HepG2 (cell line): ENCODE measurements around the gene NGEF. TPM values are rescaled to one million over a fixed set of nuclear protein-coding genes. Genes with fewer than 3 reads are reported as not detected.
A peak's percentile ranks its signal among the peaks of the same experiment; 100 is the strongest.

Source experiments
- ATAC-seq: fragments of 200-7000 bp; cut with Tn5 transposase; 3 replicates; pipeline ENCODE4 v1.9.1; 2020; ENCODE audit warnings: mild to moderate bottlenecking, moderate library complexity
- BruUV-seq: library from RNA; stranded (reverse); fragments of 400-500 nt; replicated peaks from 2 replicates; lab custom pipeline; 2021; lab: Mats Ljungman, UMichigan
- CTCF ChIA-PET: fragments of 300-600 bp; formaldehyde crosslinking; extraction: SDS; loops from one replicate; lab custom pipeline; 2021; ENCODE audit warnings: low total read pairs, inconsistent platforms, low intra/inter-chr PET ratio; lab: Yijun Ruan, JAX
- POLR2A ChIA-PET: fragments of 350-600 bp; sonication (Branson Sonifier 250); formaldehyde crosslinking; loops from one replicate; lab custom pipeline; 2020; ENCODE audit warnings: antibody characterized with exemption, inconsistent platforms; lab: Yijun Ruan, JAX
- DNase-seq: peaks from one replicate; pipeline ENCODE4 v3.0.0-alpha.2; 2015; ENCODE audit warnings: low spot score
- FAIRE-seq: peaks from 3 replicates; lab custom pipeline; 2011; peaks lifted over from hg19 to GRCh38; lab: Jason Lieb, UNC
- H2AFZ ChIP-seq: one replicate; pipeline ENCODE4 v1.6.1; 2011; ENCODE audit warnings: low read length, inconsistent platforms
- H3K27ac ChIP-seq: fragments of 300-600 bp; 3 replicates; pipeline ENCODE4 v1.8.0; 2011; ENCODE audit warnings: mixed run types, mild to moderate bottlenecking, mixed read lengths, low read length, inconsistent platforms; ENCODE audit not compliant: insufficient read depth; ENCODE audit errors: extremely low read length
- H3K27me3 ChIP-seq, 2 experiments: fragments of 200-600 bp in 1 of 2; 2 replicates in 1 of 2; 3 replicates in 1 of 2; pipeline versions ENCODE4 v1.6.0 to v1.8.0; 2011; ENCODE audit warnings: low read length in 2 of 2, mild to moderate bottlenecking in 2 of 2, moderate library complexity in 2 of 2, inconsistent platforms in 1 of 2; ENCODE audit not compliant: insufficient read depth in 2 of 2, control insufficient read depth in 1 of 2
- H3K36me3 ChIP-seq, 2 experiments: fragments of 200-600 bp in 1 of 2; replicated peaks in 1 of 2; 2 replicates in 1 of 2; 3 replicates in 1 of 2; pipeline versions ENCODE4 v1.5.1 to v1.8.0; 2011; ENCODE audit warnings: low read length in 2 of 2, inconsistent platforms in 1 of 2; ENCODE audit not compliant: insufficient read depth in 2 of 2, control insufficient read depth in 1 of 2
- H3K4me1 ChIP-seq: 2 replicates; pipeline ENCODE4 v1.5.1; 2012; ENCODE audit warnings: low read length, inconsistent platforms; ENCODE audit not compliant: insufficient read depth
- H3K4me2 ChIP-seq: 2 replicates; pipeline ENCODE4 v1.6.0; 2011; ENCODE audit warnings: low read depth, low read length, inconsistent platforms
- H3K4me3 ChIP-seq, 3 experiments: fragments of 200-600 bp in 1 of 3; sonication (generic), shearing (Covaris generic) in 1 of 3; replicated peaks in 1 of 3; 2 replicates each; pipeline ENCODE4 v1.5.1; 2011 to 2016; ENCODE audit warnings: low read length in 3 of 3, inconsistent platforms in 2 of 3, low read depth in 2 of 3, mild to moderate bottlenecking in 2 of 3, control low read depth in 1 of 3, mixed read lengths in 1 of 3; ENCODE audit not compliant: insufficient read depth in 1 of 3
- H3K79me2 ChIP-seq: one replicate; pipeline ENCODE4 v1.6.1; 2011; ENCODE audit warnings: low read length, inconsistent platforms; ENCODE audit not compliant: insufficient read depth
- H3K9ac ChIP-seq: 2 replicates; pipeline ENCODE4 v1.6.0; 2011; ENCODE audit warnings: mild to moderate bottlenecking, low read depth, low read length, inconsistent platforms; ENCODE audit not compliant: insufficient read depth
- H3K9me3 ChIP-seq: 2 replicates; pipeline ENCODE4 v1.5.1; 2012; ENCODE audit warnings: mild to moderate bottlenecking, low read length
- H4K20me1 ChIP-seq: 2 replicates; pipeline ENCODE4 v1.6.0; 2011; ENCODE audit warnings: inconsistent platforms, mild to moderate bottlenecking, low read length, moderate library complexity; ENCODE audit not compliant: insufficient read depth
- CHCHD3 ChIP-seq: sonication (generic); formaldehyde crosslinking; IDR thresholded peaks from 2 replicates; pipeline ENCODE4 v1.8.0; 2022; ENCODE audit warnings: mild to moderate bottlenecking, missing genetic modification reagents, moderate library complexity
- DMAP1 ChIP-seq: IDR thresholded peaks from 2 replicates; pipeline ENCODE4 v1.6.1; 2016
- ESRRA ChIP-seq: sonication (generic); formaldehyde crosslinking; IDR thresholded peaks from 2 replicates; pipeline ENCODE4 v1.5.1; 2020; ENCODE audit warnings: mild to moderate bottlenecking, low read depth, missing genetic modification reagents
- FOXA3 ChIP-seq: IDR thresholded peaks from 2 replicates; pipeline ENCODE4 v1.6.1; 2016; ENCODE audit warnings: missing genetic modification reagents, missing compliant biosample characterization
- FOXK2 ChIP-seq: fragments of 450-650 bp; IDR thresholded peaks from 2 replicates; pipeline ENCODE4 v1.6.1; 2016
- GABPA ChIP-seq, 2 experiments: IDR thresholded peaks; 2 replicates each; pipeline ENCODE4 v1.6.1; 2011 to 2016; ENCODE audit warnings: low read depth in 2 of 2, low read length in 1 of 2, missing biosample characterization in 1 of 2, missing genetic modification characterization in 1 of 2
- KAT2B ChIP-seq: fragments of 150-350 bp; IDR thresholded peaks from 2 replicates; pipeline ENCODE4 v1.6.1; 2014; ENCODE audit warnings: low read depth, low read length, borderline replicate concordance
- NR3C1 ChIP-seq: sonication (generic); formaldehyde crosslinking; IDR thresholded peaks from 2 replicates; pipeline ENCODE4 v1.4.0; 2020; ENCODE audit warnings: missing genetic modification reagents
- ONECUT2 ChIP-seq: sonication (generic); formaldehyde crosslinking; IDR thresholded peaks from 2 replicates; pipeline ENCODE4 v1.4.0; 2020; ENCODE audit warnings: missing genetic modification reagents
- RAD21 ChIP-seq: fragments of 450-650 bp; formaldehyde crosslinking; IDR thresholded peaks from 2 replicates; pipeline ENCODE4 v1.5.0; 2020; ENCODE audit warnings: mild to moderate bottlenecking
- SMYD3 ChIP-seq: sonication (generic); formaldehyde crosslinking; IDR thresholded peaks from 2 replicates; pipeline ENCODE4 v1.8.1; 2023; ENCODE audit warnings: mild to moderate bottlenecking, missing genetic modification reagents
- SRSF9 ChIP-seq: fragments of 200-400 bp; formaldehyde crosslinking; IDR thresholded peaks from 2 replicates; pipeline ENCODE4 v1.6.1; 2018; ENCODE audit warnings: borderline replicate concordance, mild to moderate bottlenecking, low read depth, low read length; ENCODE audit not compliant: insufficient read depth, poor library complexity, severe bottlenecking
- STAG1 ChIP-seq: sonication (generic); formaldehyde crosslinking; IDR thresholded peaks from 2 replicates; pipeline ENCODE4 v1.4.0; 2020; ENCODE audit warnings: missing genetic modification reagents
- ZBTB20 ChIP-seq: sonication (generic); formaldehyde crosslinking; IDR thresholded peaks from 2 replicates; pipeline ENCODE4 v1.8.1; 2023; ENCODE audit warnings: missing genetic modification reagents, low read depth, mild to moderate bottlenecking, borderline replicate concordance
- ZNF20 ChIP-seq: sonication (generic); formaldehyde crosslinking; IDR thresholded peaks from 2 replicates; pipeline ENCODE4 v1.4.0; 2020; ENCODE audit warnings: mild to moderate bottlenecking, moderate library complexity, missing genetic modification reagents
- ZNF224 ChIP-seq: sonication (generic); formaldehyde crosslinking; IDR thresholded peaks from 2 replicates; pipeline ENCODE4 v1.5.0; 2020; ENCODE audit warnings: mild to moderate bottlenecking, missing genetic modification reagents
- ZNF251 ChIP-seq: sonication (generic); formaldehyde crosslinking; IDR thresholded peaks from 2 replicates; pipeline ENCODE4 v1.9.0; 2021; ENCODE audit warnings: mild to moderate bottlenecking, missing genetic modification reagents
- ZNF572 ChIP-seq: sonication (generic); formaldehyde crosslinking; IDR thresholded peaks from 2 replicates; pipeline ENCODE4 v1.5.1; 2020; ENCODE audit warnings: mild to moderate bottlenecking, missing genetic modification reagents
- WGBS: methylation state at CpG from one replicate; pipeline ENCODE4 v1.1.6; 2017; ENCODE audit warnings: low lambda C conversion rate; 5-methylcytosine and 5-hydroxymethylcytosine counted together
- in situ Hi-C: cut with HindIII; loops from 2 replicates; pipeline ENCODE4 v1.10.0; 2017; ENCODE audit warnings: low pct_unique_long_range_greater_than_20kb; ENCODE audit not compliant: extremely low pct_ligation_motif_present
- intact Hi-C: fragments of 100-400 bp; cut with micrococcal nuclease; formaldehyde crosslinking; loops from one replicate; pipeline ENCODE4 v1.10.0; 2022; ENCODE audit not compliant: unreplicated experiment
- polyA plus RNA-seq, 8 experiments: library from polyadenylated mRNA; depleted of rRNA in 3 of 8; stranded (reverse) in 7 of 8; unstranded in 1 of 8; fragments of >200 nt; fragmentation: Illumina TruSeq in 4 of 8; extraction: Trizol in 4 of 8; gene quantifications; 2 replicates each; pipeline versions ENCODE4 v1.2.1 to v1.2.3, GENCODE V29; 2011 to 2016; ENCODE audit warnings: low read depth in 4 of 8, missing spikeins in 1 of 8, mixed read lengths in 1 of 8; ENCODE audit not compliant: insufficient read depth in 1 of 8
- total RNA-seq, 5 experiments: library from RNA; depleted of rRNA; stranded (reverse); fragments of >200 nt; fragmentation: Illumina TruSeq; extraction: Trizol; gene quantifications; 2 replicates each; pipeline ENCODE4 v1.2.3, GENCODE V29; 2016; ENCODE audit warnings: low read depth in 1 of 5
- TF ChIP-seq, protein P1 (sequence below): IDR thresholded peaks from 2 replicates; pipeline ENCODE4 v1.6.1; 2016; ENCODE audit warnings: mild to moderate bottlenecking, missing biosample characterization, missing genetic modification reagents
- TF ChIP-seq, protein P2 (sequence below): sonication (generic); formaldehyde crosslinking; conservative IDR thresholded peaks from 2 replicates; pipeline ENCODE4 v1.4.0; 2020; ENCODE audit warnings: missing genetic modification reagents
- TF ChIP-seq, protein P3 (sequence below): sonication (generic); formaldehyde crosslinking; IDR thresholded peaks from 2 replicates; pipeline ENCODE4 v1.4.0; 2020; ENCODE audit warnings: missing genetic modification reagents
- TF ChIP-seq, protein P4 (sequence below): sonication (generic); formaldehyde crosslinking; IDR thresholded peaks from 2 replicates; pipeline ENCODE4 v1.5.0; 2020; ENCODE audit warnings: mild to moderate bottlenecking, missing genetic modification reagents, moderate library complexity

Gene NGEF
- total and polyA plus RNA-seq, 2 of the 13 experiments (the other 11 are each of a cell fraction or from before 2014, with no cell fraction given), result 14.4 to 36.9 TPM

DNA sequence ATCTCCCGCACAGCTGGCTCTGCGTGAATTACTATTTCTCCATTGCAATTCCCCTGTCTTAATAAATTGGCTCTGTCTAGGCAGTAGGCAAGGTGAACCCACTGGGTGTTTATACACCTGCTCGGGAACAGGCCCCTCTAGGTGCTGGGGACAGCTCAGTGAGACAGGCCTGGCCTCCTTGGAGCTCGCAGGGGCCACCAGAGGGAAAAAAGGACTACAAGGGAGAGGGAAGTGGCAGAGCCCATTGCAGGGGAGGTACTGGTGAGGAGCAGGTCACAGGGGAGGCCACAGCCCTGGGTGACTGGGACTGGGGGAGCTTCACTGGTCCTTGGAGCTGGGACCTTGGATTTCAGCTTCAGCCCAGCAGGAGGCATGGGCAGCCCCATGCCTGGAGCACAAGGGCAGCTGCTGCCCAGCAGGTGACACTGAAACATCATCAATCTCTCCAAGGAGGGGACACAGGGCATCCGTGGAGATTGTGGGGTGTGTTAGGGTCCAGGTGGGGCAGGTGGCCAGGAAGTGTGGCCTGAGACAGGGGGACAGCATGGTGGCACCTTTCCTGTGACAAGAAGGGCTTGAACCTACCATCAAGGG lies 31.2 kb downstream of the NGEF start:
- H3K27ac ChIP-seq, result no peak overlapping the region
- WGBS, result 93% methylated on average over 5 of the region's 5 CpGs
- no peaks in the 10 kb centered on the region for H3K27me3 ChIP-seq
- no peaks in the 10 kb centered on the region for H3K9me3 ChIP-seq
- H3K36me3 ChIP-seq, result peaks cover 2 to 3% of the 10 kb centered on the region in 2 experiments; a peak in 3 of 5 replicates
- no peak overlapping the region for H3K4me2 ChIP-seq
- H2AFZ ChIP-seq, result no peak overlapping the region
- peak; percentile 18 for DNase-seq
- no peak for FAIRE-seq
- ChIA-PET POLR2A (no interaction called here), CTCF (interaction anchor here (2.5 kb wide), 1 partner anchor 47 kb away, joined by 8 read pairs; no protein-coding TSS in a partner anchor)
- no TSS peak for BruUV-seq
- H4K20me1 ChIP-seq, result no peaks in the 10 kb centered on the region
- H3K4me3 ChIP-seq, result no peak overlapping the region
- no peaks in the 10 kb centered on the region for H3K79me2 ChIP-seq
- ATAC-seq, result peak; percentile 56
- no peaks in the 10 kb centered on the region for H3K4me1 ChIP-seq
- no peak overlapping the region for H3K9ac ChIP-seq
- in situ Hi-C loops, result no loop called here
- intact Hi-C loops, result loop anchor here (1.0 to 5.0 kb wide), 2 partner anchors 47 to 70 kb away; no protein-coding TSS in a partner anchor
- peak; percentile 48 for TF ChIP-seq STAG1
- TF ChIP-seq KAT2B, result no peak
- TF ChIP-seq ZBTB20, result no peak
- TF ChIP-seq SMYD3 (CRISPR knock-in tag), result no peak
- no peak for TF ChIP-seq ZNF572 (CRISPR knock-in tag)
- TF ChIP-seq, protein P1, sequence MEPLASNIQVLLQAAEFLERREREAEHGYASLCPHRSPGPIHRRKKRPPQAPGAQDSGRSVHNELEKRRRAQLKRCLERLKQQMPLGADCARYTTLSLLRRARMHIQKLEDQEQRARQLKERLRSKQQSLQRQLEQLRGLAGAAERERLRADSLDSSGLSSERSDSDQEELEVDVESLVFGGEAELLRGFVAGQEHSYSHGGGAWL (CRISPR knock-in tag), result no peak
- TF ChIP-seq FOXK2, result no peak
- no peak for TF ChIP-seq CHCHD3 (CRISPR knock-in tag)
- TF ChIP-seq GABPA (IDR thresholded peaks at IDR 0.05; ENCODE audit: low read depth, low read length), result no peak
- no peak for TF ChIP-seq GABPA (CRISPR knock-in tag; IDR thresholded peaks at IDR 0.05; ENCODE audit: low read depth)
- no peak for TF ChIP-seq ZNF20
- TF ChIP-seq, protein P2, sequence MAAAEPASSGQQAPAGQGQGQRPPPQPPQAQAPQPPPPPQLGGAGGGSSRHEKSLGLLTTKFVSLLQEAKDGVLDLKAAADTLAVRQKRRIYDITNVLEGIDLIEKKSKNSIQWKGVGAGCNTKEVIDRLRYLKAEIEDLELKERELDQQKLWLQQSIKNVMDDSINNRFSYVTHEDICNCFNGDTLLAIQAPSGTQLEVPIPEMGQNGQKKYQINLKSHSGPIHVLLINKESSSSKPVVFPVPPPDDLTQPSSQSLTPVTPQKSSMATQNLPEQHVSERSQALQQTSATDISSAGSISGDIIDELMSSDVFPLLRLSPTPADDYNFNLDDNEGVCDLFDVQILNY (CRISPR knock-in tag), result no peak
- TF ChIP-seq SRSF9, result no peak
- TF ChIP-seq, protein P3, sequence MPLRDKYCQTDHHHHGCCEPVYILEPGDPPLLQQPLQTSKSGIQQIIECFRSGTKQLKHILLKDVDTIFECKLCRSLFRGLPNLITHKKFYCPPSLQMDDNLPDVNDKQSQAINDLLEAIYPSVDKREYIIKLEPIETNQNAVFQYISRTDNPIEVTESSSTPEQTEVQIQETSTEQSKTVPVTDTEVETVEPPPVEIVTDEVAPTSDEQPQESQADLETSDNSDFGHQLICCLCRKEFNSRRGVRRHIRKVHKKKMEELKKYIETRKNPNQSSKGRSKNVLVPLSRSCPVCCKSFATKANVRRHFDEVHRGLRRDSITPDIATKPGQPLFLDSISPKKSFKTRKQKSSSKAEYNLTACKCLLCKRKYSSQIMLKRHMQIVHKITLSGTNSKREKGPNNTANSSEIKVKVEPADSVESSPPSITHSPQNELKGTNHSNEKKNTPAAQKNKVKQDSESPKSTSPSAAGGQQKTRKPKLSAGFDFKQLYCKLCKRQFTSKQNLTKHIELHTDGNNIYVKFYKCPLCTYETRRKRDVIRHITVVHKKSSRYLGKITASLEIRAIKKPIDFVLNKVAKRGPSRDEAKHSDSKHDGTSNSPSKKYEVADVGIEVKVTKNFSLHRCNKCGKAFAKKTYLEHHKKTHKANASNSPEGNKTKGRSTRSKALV (CRISPR knock-in tag), result no peak
- no peak for TF ChIP-seq ONECUT2 (CRISPR knock-in tag)
- TF ChIP-seq NR3C1 (CRISPR knock-in tag), result no peak
- no peak for TF ChIP-seq ZNF224 (CRISPR knock-in tag)
- TF ChIP-seq DMAP1 (CRISPR knock-in tag), result no peak
- TF ChIP-seq FOXA3 (CRISPR knock-in tag), result no peak
- no peak for TF ChIP-seq ZNF251
- 0 out of 2 replicates have a peak, but pooled peaks have one; percentile 17 for TF ChIP-seq RAD21 (CRISPR knock-in tag)
- TF ChIP-seq ESRRA, result no peak
- TF ChIP-seq, protein P4, sequence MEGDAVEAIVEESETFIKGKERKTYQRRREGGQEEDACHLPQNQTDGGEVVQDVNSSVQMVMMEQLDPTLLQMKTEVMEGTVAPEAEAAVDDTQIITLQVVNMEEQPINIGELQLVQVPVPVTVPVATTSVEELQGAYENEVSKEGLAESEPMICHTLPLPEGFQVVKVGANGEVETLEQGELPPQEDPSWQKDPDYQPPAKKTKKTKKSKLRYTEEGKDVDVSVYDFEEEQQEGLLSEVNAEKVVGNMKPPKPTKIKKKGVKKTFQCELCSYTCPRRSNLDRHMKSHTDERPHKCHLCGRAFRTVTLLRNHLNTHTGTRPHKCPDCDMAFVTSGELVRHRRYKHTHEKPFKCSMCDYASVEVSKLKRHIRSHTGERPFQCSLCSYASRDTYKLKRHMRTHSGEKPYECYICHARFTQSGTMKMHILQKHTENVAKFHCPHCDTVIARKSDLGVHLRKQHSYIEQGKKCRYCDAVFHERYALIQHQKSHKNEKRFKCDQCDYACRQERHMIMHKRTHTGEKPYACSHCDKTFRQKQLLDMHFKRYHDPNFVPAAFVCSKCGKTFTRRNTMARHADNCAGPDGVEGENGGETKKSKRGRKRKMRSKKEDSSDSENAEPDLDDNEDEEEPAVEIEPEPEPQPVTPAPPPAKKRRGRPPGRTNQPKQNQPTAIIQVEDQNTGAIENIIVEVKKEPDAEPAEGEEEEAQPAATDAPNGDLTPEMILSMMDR (CRISPR knock-in tag), result peak; percentile 64
